ENCODE data around the gene MAFG.

- TF ChIP-seq PATZ1 (CRISPR knock-in tag; IDR thresholded peaks at IDR 0.05; ENCODE audit: borderline replicate concordance) (no peak), CSRNP3 (CRISPR knock-in tag; IDR thresholded peaks at IDR 0.05) (no peak), CREB5 (CRISPR knock-in tag; IDR thresholded peaks at IDR 0.05; ENCODE audit: low read depth) (peak; percentile 42; the same call in 1 of the 2 replicates), ZNF8 (CRISPR knock-in tag; IDR thresholded peaks at IDR 0.05) (no peak), ZFP30 (CRISPR knock-in tag; IDR thresholded peaks at IDR 0.05) (no peak), ZNF70 (CRISPR knock-in tag; IDR thresholded peaks at IDR 0.05) (no peak), OSR1 (CRISPR knock-in tag; IDR thresholded peaks at IDR 0.05) (no peak), ARNTL (CRISPR knock-in tag; IDR thresholded peaks at IDR 0.05; ENCODE audit: borderline replicate concordance, low read depth) (no peak), GLIS3 (CRISPR knock-in tag; IDR thresholded peaks at IDR 0.05) (no peak), RARB (CRISPR knock-in tag; IDR thresholded peaks at IDR 0.05) (no peak), SNAI2 (CRISPR knock-in tag; IDR thresholded peaks at IDR 0.05) (no peak)
Measured at GRCh38 chr17:81926451-81927151, 934 bp downstream of the MAFG start.
